ENCODE measurements around the gene DNAJA3. TPM values are rescaled to one million over a fixed set of nuclear protein-coding genes. Genes with fewer than 3 reads are reported as not detected.
"Not testable (repeated sequence)": the region's sequence is repeated elsewhere in the genome, so short reads cannot be mapped to it uniquely, and the experiment has no call there.

The DNAJA3 gene
- polyA plus RNA-seq, 3 donors: 21.6 to 35.5 (median 27.0) TPM

DNA sequence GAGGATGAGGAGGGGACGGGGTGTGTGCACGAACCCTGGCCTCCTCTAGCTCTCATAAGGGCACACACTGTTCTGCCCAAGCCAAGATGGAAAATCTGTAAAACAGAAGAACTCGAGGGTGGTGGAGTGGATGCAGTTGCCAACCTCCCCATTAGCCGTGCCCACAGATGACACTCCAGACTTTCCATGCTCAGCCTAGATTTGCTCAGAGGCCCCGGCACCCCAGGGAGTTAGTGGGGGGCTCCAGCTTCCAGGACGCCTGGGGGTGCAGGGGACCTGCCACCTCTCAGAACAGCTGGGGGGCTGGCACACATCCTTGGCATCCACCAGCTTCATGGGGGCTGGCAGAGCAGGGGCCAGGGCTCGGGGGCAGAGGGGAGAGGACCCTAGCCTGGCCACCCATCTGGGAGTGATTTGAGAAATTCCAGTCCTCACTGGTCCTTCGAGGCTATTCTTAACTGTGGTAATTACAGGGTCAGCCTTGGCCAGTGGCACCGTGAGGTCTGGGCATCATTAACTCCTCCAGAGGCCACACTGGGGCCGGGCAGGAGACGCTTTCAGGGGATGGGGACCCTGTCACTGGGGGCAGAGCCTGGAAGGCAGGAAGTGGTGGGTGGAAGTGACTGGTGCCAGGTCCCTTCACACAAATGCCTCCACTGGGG is 39.7 kb upstream of the DNAJA3 start:
- 79 to 84% (median 81%) methylated on average over 11 of the region's 11 CpGs for WGBS, 3 donors
- H3K27ac ChIP-seq (ENCODE audit: low read depth, low read length): no peak overlapping the region

DNA sequence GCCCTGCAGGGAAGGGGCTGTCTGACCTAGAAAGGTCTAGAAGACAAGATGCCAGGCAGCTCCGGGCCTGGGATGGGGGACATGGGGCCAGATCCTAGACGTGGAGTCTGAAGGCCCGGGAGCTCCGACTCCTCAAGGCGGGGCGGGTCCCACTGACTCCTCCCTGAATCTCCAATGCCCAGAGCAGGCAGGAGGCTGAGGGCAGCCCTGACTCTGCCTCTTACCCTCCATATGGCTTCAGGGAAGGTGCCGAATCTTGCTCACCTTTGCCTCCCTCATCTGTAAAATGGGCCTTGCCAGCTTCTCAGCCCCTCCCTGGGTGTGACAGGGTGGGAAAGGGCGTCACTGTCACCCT is 39.2 kb upstream of the DNAJA3 start:
- 65 to 88% (median 79%) methylated on average over 8 of the region's 8 CpGs for WGBS, 3 donors
- no peak overlapping the region for H3K27ac ChIP-seq (ENCODE audit: low read depth, low read length)

DNA sequence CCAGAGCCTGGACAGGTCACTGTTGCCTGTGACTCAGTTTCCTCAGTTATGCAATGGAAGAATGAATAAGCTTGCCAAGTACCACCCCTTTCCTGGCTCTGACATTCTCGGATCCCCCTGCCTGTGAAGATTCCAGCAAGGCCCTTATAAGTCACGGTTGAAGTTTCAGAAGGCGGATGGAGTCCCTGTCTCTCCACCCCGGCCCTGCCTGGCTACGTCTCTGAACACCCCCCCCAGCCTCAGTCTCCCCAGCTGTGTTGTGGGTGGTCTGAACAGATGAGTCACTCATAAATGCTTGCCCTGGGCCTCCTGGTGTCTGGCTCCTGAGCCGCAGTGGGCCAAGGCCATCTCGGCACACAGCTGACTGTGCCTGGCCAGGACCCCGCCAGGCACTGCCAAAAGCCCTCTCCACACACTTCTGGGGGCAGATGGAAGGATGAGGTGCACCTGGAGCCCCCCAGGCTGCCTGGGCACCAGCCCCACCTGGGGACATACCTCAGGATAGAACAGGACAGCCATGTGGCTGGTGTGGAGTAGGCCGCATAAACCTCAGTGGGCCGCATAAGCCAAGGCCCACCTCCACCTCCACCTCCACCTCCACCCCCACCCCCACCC is 38.6 kb upstream of the DNAJA3 start:
- 79 to 88% (median 83%) methylated on average over 10 of the region's 10 CpGs for WGBS, 3 donors
- H3K27ac ChIP-seq (ENCODE audit: low read depth, low read length): no peak overlapping the region

DNA sequence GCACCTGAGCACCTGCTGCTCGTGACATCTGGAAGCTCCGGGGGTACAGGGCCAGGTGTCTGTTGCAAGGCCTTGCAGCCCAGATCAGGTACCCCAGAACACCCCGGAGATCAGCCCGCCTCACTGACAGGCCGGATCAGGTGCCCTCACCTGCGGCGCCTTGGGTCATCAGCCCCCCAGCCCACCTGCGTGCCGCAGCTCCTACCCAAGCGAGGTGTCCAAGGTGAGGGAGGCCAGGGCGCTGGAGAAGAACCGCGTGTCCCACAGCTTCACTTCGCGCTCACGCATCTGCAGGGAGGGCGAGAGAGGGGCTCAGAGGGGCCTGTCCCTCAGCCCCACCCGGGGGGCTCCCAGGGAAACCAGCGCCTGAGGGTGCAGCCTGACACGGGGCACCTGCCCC is 37.9 kb upstream of the DNAJA3 start:
- 88 to 91% (median 91%) methylated on average over 20 of the region's 20 CpGs for WGBS, 3 donors
- H3K27ac ChIP-seq (ENCODE audit: low read depth, low read length): no peak overlapping the region

DNA sequence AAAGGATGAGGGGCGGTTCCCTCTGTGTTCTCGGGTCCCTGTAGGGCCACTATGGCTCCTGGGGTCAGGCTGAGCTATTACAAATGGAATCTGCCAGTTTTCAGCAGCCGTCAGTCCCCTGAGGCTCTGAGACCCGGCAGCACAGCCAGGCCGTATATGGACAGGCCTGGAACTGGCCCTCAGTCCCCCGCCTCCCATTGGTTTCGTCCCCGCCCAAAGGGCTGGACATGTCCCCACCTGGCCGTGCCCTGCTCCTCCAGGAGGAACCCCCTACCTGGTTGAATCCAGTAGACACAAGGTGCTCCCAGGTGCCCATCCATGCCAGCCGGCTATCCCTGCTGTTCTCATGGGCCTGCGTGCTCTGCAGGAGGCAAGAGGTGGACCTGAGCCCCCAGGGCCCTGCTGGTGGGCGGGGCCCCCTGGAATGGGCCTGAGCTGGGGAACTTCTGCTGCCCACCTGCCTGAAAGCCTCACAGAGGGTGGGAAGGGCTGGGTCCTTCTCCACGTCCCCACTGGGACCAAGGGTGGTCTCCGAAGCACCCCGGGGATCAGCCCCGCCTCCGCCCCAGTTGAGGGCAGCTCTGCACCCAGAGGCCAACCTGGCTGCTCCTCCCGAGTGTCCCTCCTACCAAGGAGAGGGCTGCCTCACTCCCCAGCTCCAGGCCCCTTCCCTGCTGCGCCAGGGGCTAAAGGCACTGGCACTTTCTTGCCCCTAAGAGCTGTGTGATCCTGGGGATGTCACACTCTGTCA is 37.2 kb upstream of the DNAJA3 start:
- H3K27ac ChIP-seq (ENCODE audit: low read depth, low read length): no peak overlapping the region
- WGBS, 3 donors: 75 to 83% (median 81%) methylated on average over 19 of the region's 19 CpGs

DNA sequence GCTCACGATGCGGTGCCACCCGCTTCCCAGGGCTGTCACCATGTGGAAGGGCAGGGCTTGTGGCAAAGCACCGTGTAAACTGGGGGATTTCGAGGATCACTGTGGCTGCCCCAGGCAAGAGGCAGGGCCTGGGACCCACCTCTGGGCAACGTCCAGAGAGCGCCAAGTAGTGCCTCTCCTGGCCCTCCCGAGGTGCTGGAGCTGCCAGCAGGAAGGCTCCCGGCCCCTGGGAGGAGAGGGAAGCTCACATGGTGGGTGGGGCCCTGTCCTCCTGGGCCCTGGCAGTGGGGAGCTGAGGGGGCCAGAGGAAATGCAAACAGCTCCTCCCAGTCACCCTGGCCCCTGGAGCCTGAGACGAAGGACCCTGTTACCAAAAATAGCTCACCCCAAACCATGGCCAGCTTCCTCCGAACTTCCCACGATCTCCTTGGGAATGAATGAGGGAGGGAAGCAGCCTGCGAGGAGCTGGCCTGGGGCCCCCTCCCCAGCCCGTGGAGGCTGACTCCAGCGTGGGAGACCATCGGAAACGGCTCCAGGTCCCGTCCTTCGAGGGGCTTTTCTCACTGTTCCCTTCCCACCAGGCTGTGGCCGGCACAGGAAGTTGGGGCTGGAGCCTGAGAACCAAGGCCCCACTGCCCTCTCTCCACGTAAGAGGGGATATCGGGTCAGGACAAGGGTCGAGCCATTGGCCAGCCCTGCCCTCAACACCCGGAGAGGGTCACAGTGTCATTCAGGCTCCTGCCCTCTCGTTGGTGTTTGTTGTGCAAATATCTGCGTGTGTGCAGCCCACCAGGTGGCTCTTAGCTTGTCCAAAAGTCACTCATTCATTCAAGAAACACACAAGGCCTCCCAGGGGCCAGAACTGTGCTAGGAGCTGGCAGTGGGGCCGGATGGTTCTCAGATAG is 36.4 kb upstream of the DNAJA3 start:
- no peak overlapping the region for H3K27ac ChIP-seq (ENCODE audit: low read depth, low read length)
- 74 to 85% (median 77%) methylated on average over 27 of the region's 27 CpGs for WGBS, 3 donors

DNA sequence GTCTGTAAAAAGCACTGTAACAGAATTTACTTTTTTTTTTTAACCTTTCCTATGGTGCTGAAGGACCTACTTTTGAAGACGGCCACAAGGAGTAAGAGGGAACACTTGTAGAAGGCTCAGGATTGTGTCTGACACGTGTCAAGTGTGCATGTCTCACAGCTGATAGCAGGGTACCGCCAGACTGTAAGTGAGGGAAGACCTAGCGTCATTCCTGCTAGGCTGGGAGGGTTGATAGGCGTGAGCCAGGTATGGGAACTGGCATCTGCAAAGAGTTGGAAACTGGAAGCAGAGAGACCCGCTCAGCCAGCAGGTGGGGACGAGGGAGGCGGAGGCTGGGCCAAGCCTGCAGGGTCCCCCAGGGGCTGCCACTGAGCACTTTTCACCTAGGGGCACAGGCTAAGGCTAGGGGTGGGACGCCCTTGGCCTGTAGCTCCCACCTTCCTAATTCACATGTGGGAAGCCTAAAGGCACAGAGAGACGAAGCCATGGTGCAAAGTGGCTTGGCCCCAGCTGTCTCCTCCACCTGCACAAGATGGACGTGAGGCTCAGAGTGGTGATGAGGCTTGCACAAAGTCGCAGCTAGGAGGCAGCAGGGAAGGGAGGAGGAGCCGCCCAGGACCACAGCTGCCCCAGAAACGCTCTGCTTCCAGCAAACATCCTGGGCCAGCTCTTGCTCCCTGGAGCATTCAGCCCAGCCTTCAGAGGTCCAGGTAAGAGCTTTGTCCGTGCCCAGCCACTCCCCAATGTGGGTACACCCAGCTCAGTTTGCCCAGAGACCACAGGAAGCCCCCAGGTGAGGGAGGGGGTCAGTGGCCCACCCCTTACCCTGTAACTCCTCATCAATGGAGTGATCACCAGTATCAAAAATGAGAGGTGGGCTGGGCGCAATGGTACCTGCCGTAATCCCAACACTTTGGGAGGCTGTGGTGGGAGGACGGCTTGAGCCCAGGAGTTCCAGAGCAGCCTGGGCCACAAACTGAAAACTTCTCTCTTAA is 35.1 kb upstream of the DNAJA3 start:
- 88 to 91% (median 89%) methylated on average over 18 of the region's 18 CpGs for WGBS, 3 donors
- H3K27ac ChIP-seq (ENCODE audit: low read depth, low read length): no peak overlapping the region

DNA sequence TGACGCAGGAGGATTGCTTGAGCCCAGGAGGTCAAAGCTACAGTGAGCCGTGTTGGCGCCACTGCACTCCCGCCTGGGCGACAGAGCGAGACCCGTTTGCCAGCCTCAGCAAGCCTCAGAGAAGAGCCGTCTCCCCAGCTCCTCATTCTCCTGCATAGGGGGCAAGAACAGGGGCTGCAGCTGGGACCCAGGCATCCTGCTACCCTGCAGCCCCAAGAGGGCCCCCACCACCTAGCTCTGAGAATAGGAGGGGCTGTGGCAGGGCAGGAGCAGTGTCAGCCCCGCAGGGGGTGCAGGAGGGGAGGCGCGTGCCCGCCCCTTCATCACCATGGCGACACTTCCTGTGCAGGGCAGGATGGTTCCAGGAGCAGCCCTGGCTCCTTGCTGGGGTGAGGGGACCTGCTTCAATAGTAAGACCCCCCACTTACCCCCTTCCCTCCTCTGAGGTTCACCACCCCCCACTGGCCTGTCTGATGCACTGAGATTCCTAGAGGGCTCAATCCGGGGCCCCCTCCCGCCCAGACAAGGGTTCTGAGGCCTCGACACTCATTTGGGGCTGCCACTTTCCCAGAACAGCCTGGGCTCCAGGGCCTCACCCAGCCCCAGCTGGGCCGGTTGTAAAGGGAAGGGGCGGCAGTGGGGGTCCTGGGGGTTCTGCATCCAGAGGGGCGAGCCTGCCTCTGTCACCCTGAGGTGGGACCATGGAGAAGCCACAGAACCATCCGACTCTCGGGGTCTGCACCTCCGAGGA is 33.9 kb upstream of the DNAJA3 start:
- 87 to 89% (median 88%) methylated on average over 20 to 22 of the region's 22 CpGs for WGBS, 3 donors
- no peak overlapping the region for H3K27ac ChIP-seq (ENCODE audit: low read depth, low read length)

DNA sequence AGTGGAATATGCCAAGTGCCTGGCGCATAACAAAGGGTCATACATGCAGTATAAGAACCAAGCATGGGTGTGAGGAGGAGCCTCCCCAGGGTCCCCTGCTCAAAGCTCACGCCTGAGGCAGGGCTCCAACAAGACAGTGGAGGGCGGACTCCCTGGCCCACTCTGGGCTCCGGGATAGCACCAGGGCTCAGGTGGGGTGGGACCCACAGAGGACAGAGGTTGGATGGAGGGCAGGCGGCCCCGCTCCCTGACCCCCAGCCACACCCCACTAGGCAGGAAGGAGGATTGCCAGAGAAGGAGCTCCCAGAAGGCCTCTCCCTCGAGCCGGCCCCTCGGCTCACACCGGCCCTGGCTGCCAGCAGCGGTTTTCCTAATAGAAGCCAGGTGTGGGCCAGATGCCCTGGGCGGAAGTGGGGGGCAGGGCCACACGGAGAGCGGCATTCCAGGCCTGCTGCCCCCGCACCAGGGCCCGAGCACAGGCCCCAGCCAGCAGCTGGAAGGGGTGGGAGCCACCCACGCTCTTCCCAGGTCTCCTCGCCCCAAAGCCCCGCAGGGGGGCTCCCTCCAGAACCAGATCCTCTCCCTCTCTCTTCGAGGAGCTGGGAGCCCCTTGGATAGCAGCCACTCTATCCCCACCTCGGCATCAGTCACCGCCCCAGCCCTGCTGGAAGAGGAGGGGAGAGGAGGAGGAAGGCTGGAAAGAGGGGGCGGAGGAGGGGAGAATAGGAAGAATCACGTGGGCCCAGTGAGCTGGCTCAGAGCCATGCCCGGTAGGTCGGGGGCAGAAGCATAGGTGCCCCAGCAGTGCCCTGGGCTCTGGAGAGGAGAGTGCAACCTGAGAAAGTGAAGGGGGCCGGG is 33.1 kb upstream of the DNAJA3 start:
- WGBS, 3 donors: 56 to 59% (median 59%) methylated on average over 24 to 27 of the region's 27 CpGs
- H3K27ac ChIP-seq (ENCODE audit: low read depth, low read length): peak overlapping the region; percentile 12

DNA sequence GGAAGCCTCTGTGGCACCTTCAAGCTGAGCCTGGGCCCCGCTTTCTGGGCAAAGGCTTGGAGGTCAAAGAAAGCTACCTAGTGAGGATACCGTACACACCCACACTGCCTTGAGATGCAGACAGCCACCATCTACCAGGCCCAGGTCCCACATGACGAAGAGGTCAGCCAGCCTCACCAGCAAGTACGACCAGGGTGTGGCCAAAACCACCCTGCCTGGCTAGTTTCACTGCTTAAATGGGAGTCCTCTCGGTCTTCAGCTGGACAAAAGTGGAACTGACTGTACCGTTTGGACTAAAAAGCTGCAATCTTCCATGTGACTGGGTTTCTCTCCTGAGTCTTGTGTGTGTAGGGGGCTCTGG is 32.4 kb upstream of the DNAJA3 start:
- H3K27ac ChIP-seq (ENCODE audit: low read depth, low read length): no peak overlapping the region
- WGBS, 3 donors: 61 to 80% (median 70%) methylated on average over 6 of the region's 6 CpGs

DNA sequence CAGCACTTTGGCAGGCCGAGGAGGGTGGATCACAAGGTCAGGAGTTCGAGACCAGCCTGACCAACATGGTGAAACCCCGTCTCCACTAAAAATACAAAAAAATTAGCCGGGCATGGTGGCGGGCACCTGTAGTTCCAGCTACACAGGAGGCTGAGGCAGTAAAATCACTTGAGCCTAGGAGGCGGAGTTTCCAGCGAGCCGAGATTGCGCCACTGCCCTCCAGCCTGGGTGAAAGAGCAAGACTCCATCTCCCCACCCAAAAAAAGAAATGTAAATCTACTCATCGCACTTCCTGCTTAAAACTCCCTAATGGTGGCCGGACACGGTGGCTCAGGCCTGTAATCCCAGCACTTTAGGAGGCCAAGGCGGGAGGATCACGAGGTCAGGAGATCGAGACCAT is 31.8 kb upstream of the DNAJA3 start:
- H3K27ac ChIP-seq (ENCODE audit: low read depth, low read length): not testable (repeated sequence)
- WGBS, 3 donors: 91 to 96% (median 94%) methylated on average over 15 of the region's 15 CpGs

DNA sequence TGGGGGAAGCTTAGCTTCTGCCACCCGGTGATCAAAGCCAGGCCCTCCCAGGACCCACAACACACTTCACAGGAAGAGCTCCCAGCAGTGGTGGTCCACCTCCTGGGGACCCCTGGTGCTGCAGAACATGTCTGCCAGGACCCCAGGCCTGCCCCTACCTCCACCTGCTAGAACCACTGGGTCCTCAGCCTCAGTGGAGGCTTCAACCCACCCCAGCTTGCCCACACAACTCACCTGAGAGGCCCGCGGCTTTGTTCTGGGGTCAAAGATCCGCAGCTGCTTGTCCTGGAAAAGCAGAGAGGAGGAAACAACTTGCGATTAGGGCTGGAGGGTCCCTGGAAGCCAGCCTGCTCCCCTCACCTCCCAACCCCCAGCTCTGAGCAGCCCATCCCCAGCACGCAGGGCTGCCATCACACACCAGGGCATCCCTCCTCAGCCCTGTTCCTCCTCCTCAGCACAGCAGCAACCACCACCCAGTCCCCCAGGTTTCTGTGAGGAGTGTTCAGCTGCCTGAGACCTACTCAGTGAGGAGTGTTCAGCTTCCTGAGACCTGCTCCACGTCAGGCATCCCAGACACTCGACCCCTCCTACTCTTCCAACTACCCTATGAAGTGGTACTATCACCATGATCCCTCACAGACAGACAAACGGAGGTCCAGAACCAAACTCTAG is 30.5 kb upstream of the DNAJA3 start:
- WGBS, 3 donors: 83 to 91% (median 85%) methylated on average over 8 to 9 of the region's 9 CpGs
- H3K27ac ChIP-seq (ENCODE audit: low read depth, low read length): no peak overlapping the region

DNA sequence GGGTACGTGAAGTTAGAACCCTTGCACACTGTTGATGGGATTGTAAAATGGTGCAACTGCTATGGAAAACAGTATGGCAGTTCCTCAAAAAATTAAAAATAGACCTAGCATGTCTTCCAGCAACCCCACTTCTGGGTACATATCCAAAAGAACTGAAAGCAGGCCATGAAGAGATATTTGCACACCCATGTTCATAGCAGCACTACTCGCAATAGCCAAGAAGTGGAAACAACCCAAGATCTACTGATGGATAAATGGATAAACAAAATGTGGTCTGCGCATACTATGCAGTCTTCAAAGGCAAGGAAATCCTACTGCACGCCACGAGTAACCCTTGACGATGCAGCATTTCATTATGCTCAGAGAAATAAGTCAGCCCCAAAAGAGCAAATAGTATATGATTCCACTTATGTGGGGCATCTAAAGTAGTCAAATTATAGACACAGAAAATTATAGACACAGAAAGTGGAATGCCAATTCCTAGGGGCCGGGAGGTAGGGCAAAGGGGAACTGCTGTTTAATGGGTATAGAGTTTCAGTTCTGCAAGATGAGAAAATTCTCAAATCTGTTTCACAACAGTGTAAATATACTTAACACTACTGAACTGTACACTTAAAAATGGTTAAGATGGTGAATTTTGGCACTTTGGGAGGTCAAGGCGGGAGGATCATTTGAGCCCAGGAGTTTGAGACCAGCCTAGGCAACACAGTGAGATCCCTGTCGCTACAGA is 26.5 kb upstream of the DNAJA3 start:
- 90 to 95% (median 94%) methylated on average over 9 of the region's 9 CpGs for WGBS, 3 donors
- no peak overlapping the region for H3K27ac ChIP-seq (ENCODE audit: low read depth, low read length)

DNA sequence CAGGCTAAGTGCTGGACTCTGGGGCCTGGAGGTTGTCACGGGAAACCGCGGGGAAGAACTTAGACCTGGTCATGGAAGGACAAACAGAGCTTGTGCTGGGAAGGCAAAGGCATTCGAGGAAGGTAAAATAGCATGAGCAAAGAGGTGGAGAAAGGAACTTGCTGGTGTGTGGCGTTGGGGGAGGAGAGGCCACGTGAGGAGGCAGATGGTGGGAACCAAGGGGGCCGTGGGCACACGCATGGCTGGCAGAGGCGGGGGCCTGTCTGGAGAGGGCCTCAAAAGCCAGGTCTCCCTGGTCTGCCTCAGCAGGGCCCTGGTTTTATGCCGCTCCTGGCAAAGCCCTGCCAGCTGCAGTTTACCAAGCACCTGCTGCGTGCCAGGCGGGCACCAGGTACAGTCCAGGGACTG is 24.6 kb upstream of the DNAJA3 start:
- WGBS, 3 donors: 91 to 94% (median 92%) methylated on average over 9 to 12 of the region's 12 CpGs
- H3K27ac ChIP-seq (ENCODE audit: low read depth, low read length): no peak overlapping the region

DNA sequence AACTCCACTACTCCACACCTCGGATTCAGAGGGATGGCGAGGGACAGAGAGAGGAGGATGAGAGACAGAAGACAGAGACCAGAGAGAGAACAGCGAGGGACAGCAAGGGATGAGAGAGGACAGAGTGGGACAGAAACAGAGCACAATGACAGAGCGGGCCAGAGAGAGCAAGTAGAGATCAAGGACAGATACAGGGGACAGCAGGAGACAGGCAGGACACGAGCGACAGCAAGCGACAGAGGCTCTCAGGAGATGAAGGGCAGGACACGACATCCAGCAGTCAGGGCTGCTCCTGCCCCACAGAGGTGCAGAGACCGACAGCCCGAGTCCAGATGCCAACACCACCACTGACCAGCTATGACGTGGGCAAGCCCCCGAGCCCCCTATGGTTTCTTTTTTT is 24.2 kb upstream of the DNAJA3 start:
- WGBS, 3 donors: 92 to 99% (median 94%) methylated on average over 12 of the region's 12 CpGs
- H3K27ac ChIP-seq (ENCODE audit: low read depth, low read length): no peak overlapping the region

Data from adipose tissue (tissue), 3 donors.